PC-9 (cell line): Measurements from ENCODE around the gene SPATA1.

Experiments
- EZH2 ChIP-seq: fragments of 200-600 bp; sonication (generic); IDR thresholded peaks from 2 replicates; pipeline ENCODE4 v1.8.0; 2017; ENCODE audit warnings: antibody characterized with exemption, low read depth
- TF ChIP-seq, protein P1 (sequence below): fragments of 200-600 bp; sonication (generic); conservative IDR thresholded peaks from 2 replicates; pipeline ENCODE4 v1.6.1; 2017; ENCODE audit warnings: mixed run types, antibody characterized with exemption, mild to moderate bottlenecking, moderate library complexity

DNA sequence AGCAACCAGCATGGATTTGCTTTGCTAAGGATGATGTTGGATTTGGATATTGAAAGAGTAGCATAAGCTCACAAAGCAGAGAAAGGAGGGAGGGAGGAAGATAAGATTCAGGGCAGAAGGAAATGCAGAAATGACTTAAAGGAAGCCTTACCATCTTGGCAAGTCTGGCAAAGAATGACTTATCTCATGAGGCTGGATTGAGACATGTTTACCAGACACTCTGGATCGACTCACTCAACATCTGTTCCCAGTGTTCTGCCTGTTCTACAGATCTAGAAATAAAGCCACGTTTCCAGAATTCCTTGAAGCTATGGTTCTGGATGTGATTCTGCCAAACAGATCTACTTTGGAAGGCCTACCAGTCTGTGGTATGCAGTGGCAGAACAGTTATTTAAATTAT is 106.8 kb downstream of the SPATA1 start:
- TF ChIP-seq, protein P1, sequence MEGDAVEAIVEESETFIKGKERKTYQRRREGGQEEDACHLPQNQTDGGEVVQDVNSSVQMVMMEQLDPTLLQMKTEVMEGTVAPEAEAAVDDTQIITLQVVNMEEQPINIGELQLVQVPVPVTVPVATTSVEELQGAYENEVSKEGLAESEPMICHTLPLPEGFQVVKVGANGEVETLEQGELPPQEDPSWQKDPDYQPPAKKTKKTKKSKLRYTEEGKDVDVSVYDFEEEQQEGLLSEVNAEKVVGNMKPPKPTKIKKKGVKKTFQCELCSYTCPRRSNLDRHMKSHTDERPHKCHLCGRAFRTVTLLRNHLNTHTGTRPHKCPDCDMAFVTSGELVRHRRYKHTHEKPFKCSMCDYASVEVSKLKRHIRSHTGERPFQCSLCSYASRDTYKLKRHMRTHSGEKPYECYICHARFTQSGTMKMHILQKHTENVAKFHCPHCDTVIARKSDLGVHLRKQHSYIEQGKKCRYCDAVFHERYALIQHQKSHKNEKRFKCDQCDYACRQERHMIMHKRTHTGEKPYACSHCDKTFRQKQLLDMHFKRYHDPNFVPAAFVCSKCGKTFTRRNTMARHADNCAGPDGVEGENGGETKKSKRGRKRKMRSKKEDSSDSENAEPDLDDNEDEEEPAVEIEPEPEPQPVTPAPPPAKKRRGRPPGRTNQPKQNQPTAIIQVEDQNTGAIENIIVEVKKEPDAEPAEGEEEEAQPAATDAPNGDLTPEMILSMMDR = no peak
- TF ChIP-seq EZH2 = no peak
